ENCODE measurements around the gene PREX1. TPM values are rescaled to one million over a fixed set of nuclear protein-coding genes. Genes with fewer than 3 reads are reported as not detected.

PREX1 gene
- total and polyA plus RNA-seq, 2 donors from 2014 or later = 8.5 to 38.2 TPM

- no peaks in the 10 kb centered on the region for H3K36me3 ChIP-seq (ENCODE audit: control insufficient read depth in 2 of 3, insufficient read depth in 3 of 3, low read length in 3 of 3)
- H3K9me3 ChIP-seq (ENCODE audit: control insufficient read depth in 2 of 3, insufficient read depth in 1 of 3, low read length in 3 of 3) = no peaks in the 10 kb centered on the region
- no peak overlapping the region for H3K9ac ChIP-seq (ENCODE audit: low read length in 3 of 3)
- intact Hi-C loops (cut with DNase I) = no loop called here
- H3K27ac ChIP-seq (ENCODE audit: low read depth in 2 of 2, low read length in 2 of 2) = no peak overlapping the region
- TF ChIP-seq CTCF (IDR thresholded peaks at IDR 0.05; ENCODE audit: borderline replicate concordance, extremely low read depth, insufficient read depth) = no peak
- FAIRE-seq (no peak), DNase-seq (no peak)
- peaks cover 0 to 5% (median under 1%) of the 10 kb centered on the region in 3 donors for H3K4me1 ChIP-seq (ENCODE audit: control insufficient read depth in 2 of 3, insufficient read depth in 2 of 3, low read depth in 1 of 3, low read length in 3 of 3)
- H3K4me3 ChIP-seq (ENCODE audit: low read length in 3 of 3) = no peak overlapping the region
- no peaks in the 10 kb centered on the region for H3K27me3 ChIP-seq (ENCODE audit: control insufficient read depth, insufficient read depth, low read length)
Observed at GRCh38 chr20:48676795-48677460, 150.9 kb downstream of the PREX1 start.

GRCh38 chr20:48676125-48676524 lies 151.7 kb downstream of the PREX1 start:
- H3K27me3 ChIP-seq (ENCODE audit: control insufficient read depth, insufficient read depth, low read length) = no peaks in the 10 kb centered on the region
- no peak overlapping the region for H3K4me3 ChIP-seq (ENCODE audit: low read length in 3 of 3)
- H3K36me3 ChIP-seq (ENCODE audit: control insufficient read depth in 2 of 3, insufficient read depth in 3 of 3, low read length in 3 of 3) = no peaks in the 10 kb centered on the region
- H3K27ac ChIP-seq (ENCODE audit: low read depth in 2 of 2, low read length in 2 of 2) = no peak overlapping the region
- H3K4me1 ChIP-seq (ENCODE audit: control insufficient read depth in 2 of 3, insufficient read depth in 2 of 3, low read depth in 1 of 3, low read length in 3 of 3) = peaks cover 0 to under 1% (median 0%) of the 10 kb centered on the region in 3 donors
- DNase-seq = no peak
- FAIRE-seq = no peak
- intact Hi-C loops (cut with DNase I) = no loop called here
- H3K9ac ChIP-seq (ENCODE audit: low read length in 3 of 3) = no peak overlapping the region
- H3K9me3 ChIP-seq (ENCODE audit: control insufficient read depth in 2 of 3, insufficient read depth in 1 of 3, low read length in 3 of 3) = peaks cover 0 to 2% (median 0%) of the 10 kb centered on the region in 3 donors
- no peak for TF ChIP-seq CTCF (IDR thresholded peaks at IDR 0.05; ENCODE audit: borderline replicate concordance, extremely low read depth, insufficient read depth)

- Histone ChIP-seq H3K4me3 (ENCODE audit: low read length in 3 of 3) (no peak overlapping the region), H3K4me1 (ENCODE audit: control insufficient read depth in 2 of 3, insufficient read depth in 2 of 3, low read depth in 1 of 3, low read length in 3 of 3) (peaks cover 0 to 1% (median 0%) of the 10 kb centered on the region in 3 donors), H3K27ac (ENCODE audit: low read depth in 2 of 2, low read length in 2 of 2) (no peak overlapping the region), H3K36me3 (ENCODE audit: control insufficient read depth in 2 of 3, insufficient read depth in 3 of 3, low read length in 3 of 3) (no peaks in the 10 kb centered on the region), H3K9ac (ENCODE audit: low read length in 3 of 3) (no peak overlapping the region), H3K27me3 (ENCODE audit: control insufficient read depth, insufficient read depth, low read length) (no peaks in the 10 kb centered on the region), H3K9me3 (ENCODE audit: control insufficient read depth in 2 of 3, insufficient read depth in 1 of 3, low read length in 3 of 3) (peaks cover 0 to 5% (median 0%) of the 10 kb centered on the region in 3 donors)
- no peak for TF ChIP-seq CTCF (IDR thresholded peaks at IDR 0.05; ENCODE audit: borderline replicate concordance, extremely low read depth, insufficient read depth)
- intact Hi-C loops (cut with DNase I) = no loop called here
- FAIRE-seq = no peak
- DNase-seq = no peak
Observed at GRCh38 chr20:48674461-48674860, 153.3 kb downstream of the PREX1 start.

Measured in kidney (tissue), 14 donors.